AG08396 (cell line): Measurements from ENCODE around the gene ZNF138.
"Not testable (repeated sequence)": the region's sequence is repeated elsewhere in the genome, so short reads cannot be mapped to it uniquely, and the experiment has no call there.

Source experiments
- DNase-seq: peaks from one replicate; pipeline ENCODE4 v3.0.0; 2012; ENCODE audit warnings: low spot score, mixed read lengths

ZNF138 gene

GRCh38 chr7:64838691-64839090 is 44.5 kb downstream of the ZNF138 start:
- no peak for DNase-seq

- no peak for DNase-seq
Measured at GRCh38 chr7:64839910-64840309, 45.7 kb downstream of the ZNF138 start.

- no peak for DNase-seq
Measured at GRCh38 chr7:64849250-64849923, 55.2 kb downstream of the ZNF138 start.

- DNase-seq: no peak
Measured at GRCh38 chr7:64849924-64850499, 55.8 kb downstream of the ZNF138 start.

- no peak for DNase-seq
Measured at GRCh38 chr7:64853679-64854078, 59.5 kb downstream of the ZNF138 start.

- no peak for DNase-seq
Measured at GRCh38 chr7:64854969-64855368, 60.7 kb downstream of the ZNF138 start.

GRCh38 chr7:64863021-64863420 is 68.8 kb downstream of the ZNF138 start:
- DNase-seq: no peak

- DNase-seq: not testable (repeated sequence)
Measured at GRCh38 chr7:64863530-64863929, 69.3 kb downstream of the ZNF138 start.

- DNase-seq: no peak
Measured at GRCh38 chr7:64863969-64864368, 69.7 kb downstream of the ZNF138 start.

GRCh38 chr7:64867863-64868440 is 73.7 kb downstream of the ZNF138 start:
- DNase-seq: no peak

GRCh38 chr7:64868499-64868898 is 74.3 kb downstream of the ZNF138 start:
- DNase-seq: no peak

GRCh38 chr7:64869121-64869725 is 75.0 kb downstream of the ZNF138 start:
- DNase-seq: peak; percentile 5

GRCh38 chr7:64869912-64870562 is 75.8 kb downstream of the ZNF138 start:
- DNase-seq: peak; percentile 2

- peak; percentile 3 for DNase-seq
Measured at GRCh38 chr7:64870656-64871055, 76.4 kb downstream of the ZNF138 start.

GRCh38 chr7:64871761-64872160 is 77.5 kb downstream of the ZNF138 start:
- peak; percentile 2 for DNase-seq

GRCh38 chr7:64872351-64873154 is 78.3 kb downstream of the ZNF138 start:
- no peak for DNase-seq

GRCh38 chr7:64873155-64873500 is 78.9 kb downstream of the ZNF138 start:
- DNase-seq: no peak

- DNase-seq: no peak
Measured at GRCh38 chr7:64873517-64873916, 79.3 kb downstream of the ZNF138 start.

- DNase-seq: peak; percentile 2
Measured at GRCh38 chr7:64874114-64874513, 79.9 kb downstream of the ZNF138 start.

GRCh38 chr7:64874562-64875250 is 80.5 kb downstream of the ZNF138 start:
- no peak for DNase-seq

- no peak for DNase-seq
Measured at GRCh38 chr7:64875258-64875657, 81.0 kb downstream of the ZNF138 start.
